ENCODE results near the gene SPDYE4.

The SPDYE4 gene

DNA sequence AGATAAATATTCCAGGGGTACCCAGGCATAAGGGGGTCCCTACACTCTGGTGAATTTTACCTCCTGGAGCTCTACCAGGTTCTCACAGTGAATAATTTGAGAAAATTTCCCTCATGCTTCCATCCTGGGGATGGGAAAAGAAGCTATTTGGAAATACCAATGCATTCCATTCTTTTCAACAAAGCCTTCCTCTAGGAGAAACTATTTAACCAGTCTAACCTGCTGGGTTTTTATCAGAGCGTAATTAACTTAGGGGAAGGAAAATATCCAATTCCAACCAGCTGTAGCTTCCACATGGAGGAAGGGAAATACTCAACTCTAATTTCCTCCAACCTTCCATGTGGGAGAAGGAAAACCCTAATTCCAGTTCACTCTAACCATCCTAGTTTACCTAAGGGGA lies 23.8 kb upstream of the SPDYE4 start:
- no peak for DNase-seq

DNA sequence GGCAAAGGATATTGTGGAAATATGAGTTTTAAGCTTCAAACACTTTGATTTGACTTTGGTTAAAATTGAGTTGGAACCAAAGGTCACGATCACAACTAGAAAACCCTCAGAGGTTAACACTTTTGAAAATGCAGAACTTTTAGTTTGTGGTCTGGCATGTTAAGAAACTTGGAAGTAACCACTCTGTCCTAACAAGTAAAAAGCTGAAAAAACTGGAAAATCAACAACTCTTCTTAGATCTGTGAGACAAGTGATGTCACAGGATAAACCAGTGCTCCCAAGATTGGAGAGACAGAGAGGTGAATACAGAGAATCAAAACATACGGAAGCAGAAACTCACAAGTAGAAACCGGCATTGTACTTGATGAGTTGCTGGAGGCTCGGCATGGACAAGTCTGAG lies 23.4 kb upstream of the SPDYE4 start:
- DNase-seq: no peak

DNA sequence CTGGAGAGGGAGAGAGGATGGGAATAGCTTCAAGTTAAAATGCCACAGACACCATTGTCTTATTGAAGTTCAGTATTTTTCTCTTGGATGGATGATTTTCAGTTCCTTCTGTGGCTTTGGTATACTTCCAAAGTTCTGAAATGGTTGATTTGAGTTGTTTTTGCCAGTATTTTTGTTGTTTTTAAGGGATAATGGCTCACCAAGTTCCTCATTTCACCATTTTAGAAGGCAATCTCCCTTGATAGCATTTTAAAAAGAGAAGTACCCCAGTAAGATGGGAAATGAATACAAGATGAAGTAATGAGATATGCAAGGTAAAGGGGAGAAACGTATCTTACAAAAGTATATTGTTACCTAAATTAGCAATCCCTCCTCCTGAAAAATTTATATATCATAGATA lies 18.5 kb upstream of the SPDYE4 start:
- DNase-seq: no peak

DNA sequence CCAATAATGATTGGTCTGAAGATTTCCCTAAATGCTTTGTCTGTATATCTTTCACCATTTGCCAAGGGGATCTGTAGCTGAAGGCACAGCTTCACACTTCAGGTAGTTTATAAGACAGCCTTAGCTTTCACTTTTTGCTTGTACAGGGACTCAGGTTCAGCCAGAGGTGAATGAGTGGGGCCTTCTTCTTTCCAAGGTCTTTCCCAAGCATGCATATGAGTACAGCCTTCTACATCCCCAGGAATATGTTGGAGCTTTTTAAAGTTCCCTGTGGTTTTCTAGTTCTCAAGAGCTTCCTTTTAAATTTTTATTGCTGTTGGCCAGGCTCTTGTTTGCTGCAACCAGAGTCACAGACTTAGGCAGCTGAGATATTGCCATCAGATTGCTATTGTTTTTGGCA lies 17.9 kb upstream of the SPDYE4 start:
- DNase-seq: no peak

DNA sequence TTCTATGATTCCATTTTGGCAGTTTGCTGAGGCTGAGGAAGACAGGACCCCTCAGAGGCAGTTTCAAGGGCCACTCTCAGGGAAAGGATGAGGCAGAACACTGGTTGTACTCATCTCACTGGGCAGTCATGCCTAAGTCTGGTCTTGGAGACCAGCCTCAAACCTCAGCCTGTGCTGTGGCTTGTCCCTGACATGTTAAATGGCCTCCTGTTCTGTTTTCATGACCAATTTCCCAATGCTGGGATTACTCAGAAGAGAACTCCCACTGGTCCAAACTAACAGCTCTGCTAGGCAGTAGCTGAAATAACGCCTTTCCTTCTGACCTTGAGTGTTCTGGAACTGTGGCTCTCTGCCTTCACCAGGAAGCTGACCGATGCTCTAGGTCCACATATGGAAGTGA lies 8.4 kb upstream of the SPDYE4 start:
- no peak for DNase-seq

DNA sequence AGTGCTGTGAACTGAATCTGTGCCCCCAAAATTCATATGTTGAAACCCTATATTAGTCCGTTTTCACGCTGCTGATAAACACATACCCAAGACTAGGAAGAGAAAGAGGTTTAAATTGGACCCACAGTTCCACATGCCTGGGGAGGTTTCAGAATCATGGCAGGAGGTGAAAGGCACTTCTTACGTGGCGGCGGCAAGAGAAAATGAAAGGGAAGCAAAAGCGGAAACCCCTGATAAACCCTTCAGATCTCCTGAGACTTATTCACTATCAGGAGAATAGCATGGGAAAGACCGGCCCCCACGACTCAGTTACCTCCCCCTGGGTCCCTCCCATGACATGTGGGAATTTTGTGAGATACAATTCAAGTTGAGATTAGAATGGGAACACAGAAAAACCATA lies 3.7 kb upstream of the SPDYE4 start:
- DNase-seq: no peak

DNA sequence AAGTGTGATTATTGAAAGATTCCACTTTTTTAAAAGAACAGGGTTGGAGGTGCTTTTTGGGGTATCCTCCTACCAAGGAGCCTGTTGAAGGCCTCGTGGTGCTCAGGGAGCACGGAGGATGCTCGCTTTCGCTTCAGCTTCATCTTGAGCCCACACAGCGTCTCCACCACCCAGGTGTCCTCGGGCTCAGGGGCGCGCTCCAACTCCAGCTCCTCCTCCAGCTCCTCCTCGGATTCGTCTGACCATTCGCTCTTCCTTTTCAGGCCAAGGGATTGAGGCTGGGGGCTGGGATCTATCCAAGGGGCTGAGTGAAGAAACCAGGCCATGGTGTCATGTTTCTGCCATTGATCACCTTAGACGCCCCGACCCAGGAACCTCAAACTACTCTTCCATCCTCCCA lies 1.2 kb downstream of the SPDYE4 start:
- DNase-seq: no peak

DNA sequence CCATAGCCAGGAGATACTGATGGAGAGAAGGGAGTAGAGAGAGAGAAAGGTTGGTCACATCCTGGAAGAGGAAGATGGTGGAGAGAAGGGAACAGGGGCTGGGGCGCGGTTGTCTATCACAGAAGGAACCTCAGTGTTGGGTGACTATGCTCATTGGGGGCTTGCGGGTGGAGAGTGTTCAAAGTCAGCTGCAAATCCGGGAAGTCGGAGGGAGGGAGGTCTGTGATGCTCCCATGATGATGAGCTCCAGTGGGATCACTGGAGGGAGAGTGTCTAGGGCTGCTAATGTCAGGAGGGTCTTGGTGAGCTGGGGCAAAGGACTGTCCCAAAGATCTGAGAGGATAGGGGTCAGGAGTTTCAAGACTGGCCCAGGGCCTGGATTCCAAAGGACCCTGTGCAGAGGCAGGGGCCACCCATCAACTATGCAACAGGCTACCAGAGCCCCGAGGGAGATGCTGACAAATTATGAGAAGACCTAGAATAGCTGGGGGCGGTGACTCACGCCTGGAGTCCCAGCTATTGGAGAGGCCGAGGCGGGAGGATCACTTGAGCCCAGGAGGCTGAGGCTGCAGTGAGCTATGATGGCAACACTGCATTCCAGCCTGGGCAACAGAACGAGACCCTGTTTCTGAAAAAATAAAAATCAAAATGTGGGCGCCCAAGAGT lies 2.6 kb downstream of the SPDYE4 start:
- DNase-seq: no peak

DNA sequence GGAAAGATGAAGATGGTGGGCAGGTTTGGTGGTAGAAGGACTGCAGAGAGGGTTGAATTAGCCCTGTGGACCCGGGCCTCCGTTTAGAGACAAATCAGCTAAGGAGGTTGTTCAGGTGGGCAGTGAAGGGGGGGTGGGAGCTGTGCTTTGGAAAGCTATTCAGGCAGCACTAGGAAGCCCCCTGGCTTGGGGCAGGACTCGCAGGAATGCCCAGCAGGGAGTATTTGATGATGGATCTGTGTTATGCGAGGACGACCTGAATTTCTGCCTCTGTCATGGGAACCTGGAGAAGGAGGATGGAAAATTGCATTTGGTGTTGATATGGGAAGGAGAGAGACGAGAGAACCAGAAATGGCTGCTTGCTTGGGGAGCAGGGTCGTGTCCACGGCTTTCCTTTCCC lies 3.5 kb downstream of the SPDYE4 start:
- no peak for DNase-seq

DNA sequence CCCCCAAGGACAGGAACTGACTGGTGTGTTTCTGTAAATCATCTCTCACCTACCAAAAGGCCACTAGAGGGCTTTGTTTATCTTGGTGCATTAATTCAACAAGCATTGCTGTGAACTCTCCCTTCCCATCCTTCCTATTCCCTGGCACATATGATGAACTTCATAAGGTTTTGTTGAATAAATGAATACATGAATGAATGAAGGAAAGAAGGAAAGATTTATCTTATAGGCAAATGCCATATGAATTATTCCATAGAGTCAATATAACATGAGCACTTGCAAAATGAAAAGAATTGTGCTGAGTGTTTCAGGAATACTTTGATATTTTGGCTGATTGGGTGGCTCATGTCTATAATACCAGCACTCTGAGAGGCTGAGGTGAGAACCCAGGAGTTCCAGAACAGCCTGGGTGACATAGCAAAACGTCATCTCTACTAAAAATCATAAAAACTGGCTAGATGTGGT lies 4.3 kb downstream of the SPDYE4 start:
- no peak for DNase-seq

DNA sequence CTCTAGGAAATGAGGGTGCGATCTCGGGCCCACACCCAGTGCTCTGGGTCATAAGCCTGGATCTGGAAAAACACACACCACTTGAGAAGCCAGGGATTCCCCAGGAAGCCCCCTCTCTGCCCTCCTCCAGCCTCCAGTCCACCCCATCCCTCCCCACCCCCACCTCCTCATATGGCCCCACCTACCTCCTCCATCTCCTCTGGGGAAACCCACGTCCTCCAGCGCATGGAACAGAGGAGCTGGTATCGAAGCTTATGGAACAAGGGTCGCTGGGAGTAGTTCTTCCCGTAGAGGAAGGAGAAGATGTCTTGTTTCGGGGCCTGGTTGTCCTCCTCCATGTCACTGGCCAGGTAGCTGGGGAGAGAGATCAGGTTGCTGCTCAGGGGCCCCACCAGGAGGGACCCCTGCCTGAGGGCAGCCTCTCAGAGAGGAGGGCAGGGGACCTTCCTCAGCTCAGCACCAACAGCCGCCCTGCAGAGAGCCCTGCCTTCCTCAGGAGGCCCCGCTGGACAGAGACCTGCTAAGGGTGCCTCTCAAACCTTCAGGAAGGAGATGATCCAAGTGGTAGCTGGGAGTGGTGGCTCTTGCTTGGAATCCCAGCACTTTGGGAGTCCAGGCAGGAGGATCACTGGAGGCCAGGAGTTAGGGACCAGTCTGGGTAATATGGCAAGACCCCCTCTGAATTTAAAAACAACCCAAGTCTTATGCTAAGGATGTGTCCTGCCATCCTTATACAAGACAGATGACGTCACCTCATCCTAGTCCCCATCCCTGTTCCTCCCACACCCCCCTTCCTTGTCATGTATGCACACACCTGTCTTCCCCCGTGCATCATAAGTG lies 5.0 kb downstream of the SPDYE4 start:
- DNase-seq: no peak

DNA sequence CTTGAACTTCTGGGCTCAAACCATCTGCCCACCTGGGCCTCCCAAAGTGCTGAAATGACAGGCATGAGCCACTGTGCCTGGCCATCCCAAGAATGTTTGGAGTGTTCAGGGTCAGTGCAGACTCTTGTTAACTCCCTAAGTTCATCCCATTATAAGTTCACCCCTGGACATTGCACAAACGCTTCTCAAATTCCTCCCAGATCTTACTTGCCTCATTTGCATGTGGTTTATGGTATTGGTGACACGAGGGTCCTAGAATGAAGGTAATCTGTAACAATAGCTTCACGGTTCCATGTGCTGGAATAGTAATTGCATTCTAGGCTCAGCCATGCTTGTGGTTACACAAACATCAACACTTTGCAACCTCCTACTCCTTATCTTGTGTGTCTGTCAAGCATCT lies 8.7 kb downstream of the SPDYE4 start:
- no peak for DNase-seq

DNA sequence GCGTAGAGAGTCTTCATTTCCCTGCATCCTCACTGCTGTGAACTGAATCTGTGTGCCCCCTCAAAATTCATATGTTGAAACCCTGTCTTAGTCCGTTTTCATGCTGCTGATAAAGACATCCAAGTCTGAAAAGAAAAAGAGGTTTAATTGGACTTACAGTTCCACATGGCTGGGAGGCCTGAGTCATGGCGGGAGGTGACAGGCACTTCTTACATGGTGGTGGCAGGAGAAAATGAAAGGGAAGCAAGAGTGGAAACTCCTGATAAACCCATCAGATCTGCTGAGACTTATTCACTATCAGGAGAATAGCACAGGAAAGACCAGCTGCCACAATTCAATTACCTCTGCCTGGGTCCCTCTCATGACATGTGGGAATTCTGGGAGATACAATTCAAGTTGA lies 10.6 kb downstream of the SPDYE4 start:
- DNase-seq: no peak

DNA sequence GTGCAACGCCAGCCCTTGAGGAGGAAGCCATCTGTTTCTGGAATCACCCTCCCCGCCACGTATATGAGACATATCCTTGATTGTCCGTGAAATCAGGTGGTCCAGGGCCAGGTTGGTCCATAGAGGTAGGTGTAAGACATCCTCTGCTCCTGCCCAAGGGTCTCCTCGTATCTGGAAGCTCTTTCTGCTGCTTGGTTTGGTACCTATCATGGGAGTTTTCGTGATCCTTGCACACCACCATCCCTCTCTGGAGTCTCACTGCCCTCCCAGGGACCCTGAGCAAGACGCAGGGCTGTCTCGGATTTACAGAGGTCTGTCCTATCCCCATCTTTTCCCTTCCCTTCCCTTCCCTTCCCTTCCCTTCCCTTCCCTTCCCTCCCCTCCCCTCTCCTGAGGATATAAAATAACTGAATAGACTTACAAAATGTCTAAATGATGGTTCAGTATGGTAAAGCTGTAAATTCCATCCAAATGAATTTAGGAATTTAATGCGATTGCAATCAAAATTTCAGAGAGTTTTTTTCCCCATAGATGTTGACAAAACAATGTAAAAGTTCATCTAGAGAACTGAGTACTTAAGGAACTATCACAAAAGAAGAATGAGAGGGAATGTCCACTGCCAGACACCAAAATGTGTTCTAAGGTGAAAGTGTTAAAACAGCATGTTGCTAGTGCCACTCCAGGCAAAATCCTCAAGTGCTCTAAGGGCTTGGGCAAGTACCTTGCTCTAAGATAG lies 11.7 kb downstream of the SPDYE4 start:
- DNase-seq: no peak

DNA sequence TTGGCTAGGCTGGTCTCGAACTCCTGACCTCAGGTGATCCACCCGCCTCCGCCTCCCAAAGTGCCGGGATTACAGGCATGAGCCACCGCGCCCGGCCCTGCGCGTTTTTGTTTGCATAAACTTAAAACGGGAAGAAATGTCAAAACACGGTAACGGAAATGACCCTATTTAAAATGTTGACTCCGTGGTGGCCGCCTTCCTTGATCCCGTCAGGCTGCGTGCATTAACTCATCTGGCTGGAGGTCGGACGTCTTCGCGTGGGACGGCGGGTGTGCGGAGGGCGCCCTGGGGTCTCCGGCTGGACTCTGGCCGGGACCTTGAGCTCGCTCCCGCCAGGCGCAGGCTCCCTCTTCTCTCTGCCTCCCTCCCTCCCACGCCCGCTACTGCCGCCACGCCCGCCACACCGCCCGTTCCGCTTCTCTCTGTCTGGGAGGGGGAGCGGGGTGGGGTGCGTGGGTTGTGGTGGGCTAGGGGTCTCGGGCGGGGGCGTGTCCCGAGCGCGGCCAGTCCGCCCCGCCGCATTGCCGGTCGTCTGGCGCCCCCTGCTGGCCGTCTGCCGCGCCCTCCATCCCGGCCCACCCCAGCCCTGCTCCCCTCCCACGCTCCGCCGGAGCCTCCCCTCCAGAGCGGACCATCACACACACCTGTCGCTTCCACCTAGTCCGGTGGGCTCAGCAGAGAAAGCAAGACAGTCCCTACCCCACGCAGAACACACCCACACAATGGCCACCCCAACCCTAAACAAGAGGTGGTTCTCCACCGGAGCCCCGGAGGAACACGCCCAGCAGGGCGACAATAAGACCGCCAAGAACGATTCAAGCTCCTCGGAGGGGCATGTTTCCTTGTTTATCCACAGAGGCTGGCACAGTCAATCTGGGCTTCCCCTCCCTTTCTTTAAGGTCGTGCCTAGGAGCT lies 12.5 kb downstream of the SPDYE4 start:
- DNase-seq: peak; percentile 58

DNA sequence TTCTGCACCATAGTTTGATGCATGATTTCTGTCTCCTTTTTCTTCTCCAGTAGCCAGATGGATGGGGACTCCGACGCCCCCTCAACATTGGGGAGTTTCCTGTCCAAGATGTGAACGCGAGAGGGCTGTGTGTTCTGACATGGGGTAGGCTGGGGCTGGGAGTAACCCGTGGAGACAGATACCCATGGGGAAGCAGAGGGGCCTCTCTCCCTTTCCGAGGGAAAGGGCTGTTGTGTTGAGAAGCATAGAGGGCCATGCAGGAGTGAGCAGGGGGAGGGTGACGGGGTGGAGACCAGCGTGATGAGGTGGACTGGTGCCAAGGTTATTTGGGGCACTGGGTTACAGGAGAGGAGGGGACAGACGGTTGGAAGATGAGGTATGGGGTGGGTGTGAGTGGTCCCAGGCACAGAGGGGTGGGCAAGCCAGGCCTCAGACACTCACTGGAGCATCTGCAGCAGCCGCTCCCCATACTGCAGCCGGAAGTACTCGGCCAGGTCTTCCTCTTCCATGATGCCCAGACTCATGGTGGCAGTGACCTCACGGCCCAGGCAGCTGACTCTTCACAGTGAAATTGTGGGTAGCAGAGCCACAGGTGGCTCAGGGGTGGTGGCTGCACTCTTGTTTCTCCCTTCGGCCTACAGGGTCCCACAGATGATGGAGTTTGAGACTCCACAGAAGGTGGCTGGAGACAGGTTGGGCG lies 14.1 kb downstream of the SPDYE4 start:
- no peak for DNase-seq

DNA sequence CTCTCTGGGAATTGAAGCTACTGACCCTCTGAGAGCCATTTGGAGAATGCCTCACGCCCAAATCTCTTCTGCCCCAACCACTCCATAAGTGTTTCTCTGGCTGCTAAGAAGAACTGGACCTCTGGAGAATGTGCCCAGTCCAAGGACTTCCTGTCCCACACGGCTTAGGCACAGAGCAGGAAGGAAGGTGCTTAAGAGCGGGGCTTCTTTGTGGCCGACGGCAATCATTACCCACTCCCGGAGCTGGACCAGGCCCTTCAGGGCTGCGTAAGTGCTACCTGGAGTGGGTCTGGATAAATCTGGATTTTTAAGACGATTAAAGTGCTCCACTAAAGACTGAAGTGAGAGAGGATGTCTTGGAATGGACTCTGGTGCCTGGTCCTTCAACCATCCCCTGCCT lies 15.5 kb downstream of the SPDYE4 start:
- no peak for DNase-seq

DNA sequence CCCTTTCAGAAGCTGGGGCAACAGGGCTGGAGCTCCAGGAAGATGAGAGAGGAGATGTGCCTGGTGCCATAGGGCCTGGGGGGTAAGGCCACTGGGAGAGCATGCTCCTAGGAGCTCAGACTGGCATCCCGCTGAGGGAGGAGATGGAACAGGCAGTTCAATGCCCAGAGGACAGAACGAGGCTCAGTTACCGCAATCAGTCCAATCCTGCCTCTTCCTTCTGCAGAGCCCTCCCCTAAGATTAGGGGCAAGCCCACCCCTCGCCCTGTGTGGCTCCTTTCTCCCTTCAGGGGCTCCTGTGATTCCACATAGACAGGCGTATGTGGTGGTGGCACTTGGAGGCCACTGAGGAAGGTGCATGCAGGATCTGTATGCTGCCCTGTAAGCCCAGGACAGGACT lies 16.1 kb downstream of the SPDYE4 start:
- DNase-seq: no peak

DNA sequence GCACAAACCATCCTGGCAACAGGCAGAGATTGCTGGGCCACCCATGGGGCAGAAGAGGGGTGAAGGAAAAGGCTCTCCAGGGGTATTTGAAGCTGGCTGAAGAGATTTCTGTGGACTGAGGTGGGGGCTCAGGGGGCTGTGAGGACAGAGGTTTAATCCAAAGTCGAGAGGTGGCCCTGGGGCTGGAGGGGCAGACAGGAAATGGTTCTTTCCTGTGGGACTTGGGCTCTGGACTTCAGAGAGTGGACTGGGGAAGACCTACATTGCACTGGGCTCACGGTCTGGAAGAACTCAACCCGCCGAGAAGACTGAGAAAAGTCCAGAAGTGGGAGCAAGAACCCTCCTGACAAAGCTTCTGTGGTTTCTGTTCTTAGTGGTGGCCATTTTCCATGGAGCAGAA lies 16.6 kb downstream of the SPDYE4 start:
- no peak for DNase-seq

DNA sequence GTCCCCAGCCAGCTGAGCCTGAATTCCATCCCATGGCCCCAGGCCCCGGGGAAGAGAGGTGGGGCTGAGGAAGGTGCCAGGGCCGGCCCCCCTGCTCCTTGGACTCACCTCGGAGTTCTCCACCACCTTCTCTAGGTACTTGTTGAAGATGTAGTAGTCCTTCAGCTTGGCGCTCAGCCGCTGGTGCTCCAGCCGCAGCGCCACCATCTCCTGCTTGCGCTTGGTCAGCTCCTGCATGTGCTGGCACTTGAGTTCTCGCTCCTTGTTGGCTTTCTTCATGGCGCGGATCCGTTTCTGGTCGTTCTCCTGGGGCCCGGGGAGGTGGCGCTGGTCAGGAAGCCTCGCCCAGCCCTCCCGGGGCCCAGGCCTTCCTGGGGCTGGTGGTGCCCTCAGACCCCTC lies 17.0 kb downstream of the SPDYE4 start:
- DNase-seq: no peak

DNA sequence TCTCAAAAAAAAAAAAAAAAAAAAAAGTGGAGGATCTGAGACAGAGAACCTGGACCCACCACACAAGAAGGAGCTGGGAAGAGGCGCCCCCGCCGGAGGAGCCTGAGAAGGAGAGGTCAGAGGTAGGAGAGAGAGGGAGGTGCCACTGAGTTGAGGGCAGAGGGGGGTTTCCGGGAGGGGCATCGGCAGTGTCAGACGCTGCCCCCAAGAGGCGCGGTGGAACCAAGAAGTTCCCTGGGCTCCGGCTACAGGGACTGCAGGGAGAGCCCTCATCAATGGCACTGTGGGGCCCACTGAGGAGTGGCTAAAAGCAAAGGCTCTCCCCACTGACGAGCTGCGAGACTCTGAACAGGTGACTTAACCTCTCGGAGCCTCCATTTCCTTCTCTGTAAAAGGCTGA lies 17.9 kb downstream of the SPDYE4 start:
- no peak for DNase-seq

DNA sequence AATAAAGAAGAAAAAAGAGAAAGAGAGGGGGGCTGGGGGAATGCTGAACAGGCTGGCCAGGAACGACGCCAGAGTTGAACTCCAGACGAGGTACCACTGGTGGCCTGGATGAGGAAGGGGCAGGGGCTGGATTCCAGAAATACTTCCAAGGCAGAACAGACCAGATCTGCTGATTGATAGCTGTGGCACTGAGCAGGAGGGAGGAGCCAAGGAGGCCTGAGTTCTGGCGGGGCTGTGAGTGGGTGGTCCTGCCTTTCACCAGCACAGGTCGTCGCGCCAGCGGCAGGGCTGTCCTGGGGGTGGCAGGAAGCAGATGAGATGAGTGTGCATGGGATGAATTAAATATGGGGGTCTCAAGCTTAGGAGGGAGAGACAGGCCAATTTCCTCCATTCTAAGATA lies 19.2 kb downstream of the SPDYE4 start:
- DNase-seq: no peak
